ENCODE measurements around the gene HVCN1.

The HVCN1 gene

GRCh38 chr12:110616471-110617115, 72.3 kb downstream of the HVCN1 start:
- no peak for DNase-seq (ENCODE audit: low read depth)

- no peak for DNase-seq (ENCODE audit: low read depth)
Measured at GRCh38 chr12:110615171-110615570, 73.7 kb downstream of the HVCN1 start.

- peak; percentile 67 for DNase-seq (ENCODE audit: low read depth)
Measured at GRCh38 chr12:110613771-110614684, 74.9 kb downstream of the HVCN1 start, which contains the start of gene TCTN1. TSS of gene TCTN1 (plus strand) at chr12:110614129. CDS start at chr12:110614183, 54 bp downstream.

- DNase-seq (ENCODE audit: low read depth): no peak
Measured at GRCh38 chr12:110613071-110613770, 75.7 kb downstream of the HVCN1 start.

GRCh38 chr12:110606253-110606611, 82.7 kb downstream of the HVCN1 start:
- no peak for DNase-seq (ENCODE audit: low read depth)

- DNase-seq (ENCODE audit: low read depth): peak; percentile 24
Measured at GRCh38 chr12:110602085-110602814, 86.7 kb downstream of the HVCN1 start.

GRCh38 chr12:110600254-110600653, 88.7 kb downstream of the HVCN1 start:
- peak; percentile 39 for DNase-seq (ENCODE audit: low read depth)

GRCh38 chr12:110599334-110599733, 89.6 kb downstream of the HVCN1 start:
- no peak for DNase-seq (ENCODE audit: low read depth)
